ENCODE results near the gene AURKA. TPM values are rescaled to one million over a fixed set of nuclear protein-coding genes. Genes with fewer than 3 reads are reported as not detected.

AURKA gene
- polyA plus RNA-seq, 1 donor (not counting 4 experiments of a cell fraction or from before 2014, with no cell fraction given) = 36.1 TPM

- H3K4me2 ChIP-seq (ENCODE audit: control insufficient read depth, extremely low read depth, insufficient read depth, low read depth, low read length) = no peak overlapping the region
- TF ChIP-seq EZH2 (IDR thresholded peaks at IDR 0.05; ENCODE audit: low read length) (no peak), CTCF (optimal IDR thresholded peaks at IDR 0.05 in 1 of 3, IDR thresholded peaks at IDR 0.05 in 1 of 3, conservative IDR thresholded peaks at IDR 0.05 in 1 of 3; ENCODE audit: extremely low read depth in 1 of 3, insufficient read depth in 2 of 3, low read length in 3 of 3) (no peak)
- dilution Hi-C loops (cut with MboI; ENCODE audit: extremely low pct_ligation_motif_present, low sequenced_read_pairs) = no loop called here
- H3K9ac ChIP-seq (ENCODE audit: control insufficient read depth, extremely low read depth, insufficient read depth, low read length) = no peak overlapping the region
- H2AFZ ChIP-seq (ENCODE audit: control insufficient read depth, low read length) = no peak overlapping the region
- H3K27ac ChIP-seq (ENCODE audit: control insufficient read depth, insufficient read depth, low read length) = no peak overlapping the region
- H3K79me2 ChIP-seq (ENCODE audit: control insufficient read depth, insufficient read depth, low read length) = no peaks in the 10 kb centered on the region
- H3K27me3 ChIP-seq (ENCODE audit: control insufficient read depth, extremely low read depth, insufficient read depth, low read length) = no peaks in the 10 kb centered on the region
- peaks cover under 1% of the 10 kb centered on the region for H3K4me1 ChIP-seq (ENCODE audit: control insufficient read depth, extremely low read depth, insufficient read depth, low read length)
- no peaks in the 10 kb centered on the region for H4K20me1 ChIP-seq (ENCODE audit: control insufficient read depth, extremely low read depth, insufficient read depth, low read length)
- H3K9me3 ChIP-seq (ENCODE audit: control insufficient read depth, low read depth, low read length) = no peaks in the 10 kb centered on the region
- H3K36me3 ChIP-seq (ENCODE audit: control insufficient read depth in 2 of 2, extremely low read depth in 1 of 2, insufficient read depth in 2 of 2, low read length in 2 of 2) = no peaks in the 10 kb centered on the region
- no peaks in the 10 kb centered on the region for H3K9me1 ChIP-seq (ENCODE audit: control insufficient read depth, extremely low read depth, insufficient read depth, low read length)
- DNase-seq (ENCODE audit: low read depth, low spot score) (no peak), FAIRE-seq (no peak)
- H3K4me3 ChIP-seq (ENCODE audit: control insufficient read depth in 2 of 3, extremely low read depth in 1 of 3, insufficient read depth in 2 of 3, low read depth in 1 of 3, low read length in 3 of 3) = no peak overlapping the region
Observed at GRCh38 chr20:56353356-56353755, 38.7 kb downstream of the AURKA start.

- Histone ChIP-seq H3K79me2 (ENCODE audit: control insufficient read depth, insufficient read depth, low read length) (no peaks in the 10 kb centered on the region), H3K9me1 (ENCODE audit: control insufficient read depth, extremely low read depth, insufficient read depth, low read length) (no peaks in the 10 kb centered on the region), H3K4me3 (ENCODE audit: control insufficient read depth in 2 of 3, extremely low read depth in 1 of 3, insufficient read depth in 2 of 3, low read depth in 1 of 3, low read length in 3 of 3) (no peak overlapping the region), H2AFZ (ENCODE audit: control insufficient read depth, low read length) (no peak overlapping the region), H3K4me1 (ENCODE audit: control insufficient read depth, extremely low read depth, insufficient read depth, low read length) (no peaks in the 10 kb centered on the region), H3K9me3 (ENCODE audit: control insufficient read depth, low read depth, low read length) (no peaks in the 10 kb centered on the region), H3K27ac (ENCODE audit: control insufficient read depth, insufficient read depth, low read length) (no peak overlapping the region), H3K27me3 (ENCODE audit: control insufficient read depth, extremely low read depth, insufficient read depth, low read length) (no peaks in the 10 kb centered on the region), H3K4me2 (ENCODE audit: control insufficient read depth, extremely low read depth, insufficient read depth, low read depth, low read length) (no peak overlapping the region), H3K9ac (ENCODE audit: control insufficient read depth, extremely low read depth, insufficient read depth, low read length) (no peak overlapping the region), H3K36me3 (ENCODE audit: control insufficient read depth in 2 of 2, extremely low read depth in 1 of 2, insufficient read depth in 2 of 2, low read length in 2 of 2) (no peaks in the 10 kb centered on the region), H4K20me1 (ENCODE audit: control insufficient read depth, extremely low read depth, insufficient read depth, low read length) (no peaks in the 10 kb centered on the region)
- TF ChIP-seq EZH2 (IDR thresholded peaks at IDR 0.05; ENCODE audit: low read length) (no peak), CTCF (optimal IDR thresholded peaks at IDR 0.05 in 1 of 3, IDR thresholded peaks at IDR 0.05 in 1 of 3, conservative IDR thresholded peaks at IDR 0.05 in 1 of 3; ENCODE audit: extremely low read depth in 1 of 3, insufficient read depth in 2 of 3, low read length in 3 of 3) (no peak)
- no peak for DNase-seq (ENCODE audit: low read depth, low spot score)
- no peak for FAIRE-seq
- dilution Hi-C loops (cut with MboI; ENCODE audit: extremely low pct_ligation_motif_present, low sequenced_read_pairs) = no loop called here
Observed at GRCh38 chr20:56352345-56353055, 39.5 kb downstream of the AURKA start.
